Heart right ventricle (tissue), 16 donors: Measurements from ENCODE around the gene OPA1. TPM values are rescaled to one million over a fixed set of nuclear protein-coding genes. Genes with fewer than 3 reads are reported as not detected.

Source experiments
- ATAC-seq, 8 donors: fragments of 200-7000 bp; cut with Tn5 transposase; one replicate each; pipeline ENCODE4 v1.9.1; 2020; ENCODE audit warnings: mild to moderate bottlenecking in 8 of 8, moderate library complexity in 8 of 8, moderate number of reproducible peaks in 1 of 8
- DNase-seq, 2 donors: peaks; one replicate each; pipeline ENCODE4 v3.0.0-alpha.2; 2020
- H3K27ac ChIP-seq, 10 donors: fragments of 200-600 bp; sonication (generic) in 2 of 10; one replicate each; pipeline versions ENCODE4 v1.5.0 to v1.8.0; 2020 to 2022; ENCODE audit warnings: mild to moderate bottlenecking in 3 of 10
- H3K27me3 ChIP-seq, 7 donors: fragments of 200-600 bp; one replicate each; pipeline ENCODE4 v1.8.0; 2021 to 2022; ENCODE audit warnings: mild to moderate bottlenecking in 2 of 7
- H3K36me3 ChIP-seq, 9 donors: fragments of 200-600 bp; sonication (generic) in 1 of 9; one replicate each; pipeline versions ENCODE4 v1.5.0 to v1.8.0; 2020 to 2022; ENCODE audit warnings: mild to moderate bottlenecking in 2 of 9
- H3K4me1 ChIP-seq, 9 donors: fragments of 200-600 bp; sonication (generic) in 1 of 9; one replicate each; pipeline versions ENCODE4 v1.5.0 to v1.8.0; 2020 to 2022; ENCODE audit warnings: mild to moderate bottlenecking in 4 of 9
- H3K4me3 ChIP-seq, 10 donors: fragments of 200-600 bp; sonication (generic) in 2 of 10; one replicate each; pipeline versions ENCODE4 v1.5.0 to v1.8.0; 2020 to 2022; ENCODE audit warnings: mild to moderate bottlenecking in 7 of 10, moderate library complexity in 2 of 10
- H3K9me3 ChIP-seq, 11 donors: fragments of 200-600 bp in 10 of 11; sonication (generic) in 2 of 11; one replicate each; pipeline versions ENCODE4 v1.5.0 to v1.8.0; 2013 to 2022; ENCODE audit warnings: mild to moderate bottlenecking in 2 of 11, control low read depth in 1 of 11, moderate library complexity in 1 of 11
- CTCF ChIP-seq, 9 donors: fragments of 200-600 bp; sonication (generic) in 2 of 9; IDR thresholded peaks; one replicate each; pipeline versions ENCODE4 v1.5.0 to v1.8.0; 2021 to 2022; ENCODE audit warnings: antibody characterized with exemption in 9 of 9, mild to moderate bottlenecking in 5 of 9, moderate library complexity in 1 of 9
- WGBS, 2 donors: extraction: QIAGEN DNeasy Blood & Tissue Kit; methylation state at CpG; one replicate each; pipeline ENCODE4 v1.1.7; 2013; ENCODE audit warnings: inconsistent platforms in 1 of 2; 5-methylcytosine and 5-hydroxymethylcytosine counted together
- intact Hi-C, 10 donors: fragments of 100-400 bp; cut with DNase I; formaldehyde crosslinking; loops; one replicate each; pipeline versions ENCODE4 v1.11.1 to v1.14.2; 2022
- polyA plus RNA-seq, 2 donors: library from polyadenylated mRNA; stranded (reverse); fragments of 200-250 nt; gene quantifications; one replicate each; pipeline ENCODE4 v1.2.3, GENCODE V29; 2013
- total RNA-seq, 10 donors: library from RNA; stranded (reverse); fragmentation: NEBNext Ultra II Directional in 3 of 10; extraction: Animal tissue kit (Norgen Biotek cat#: 25700) in 3 of 10; gene quantifications; one replicate each; pipeline versions ENCODE4 v1.2.1 to v1.2.4, GENCODE V29; 2021 to 2023
- donor health status: Arrhythmogenic right ventricular cardiomyopathy.
- donor health status: ischemic (EF 13 %, LVEDD 7.1; RV severe dilation, severe dysfunction).
- donor health status: healthy with polysubstance abuse.
- donor health status: DM: no; HTN: yes; CAD: no.
- donor health status: DM: no; HTN: no; CAD: no.
- donor health status: ischemic (EF 25% LVEDD 6.9; RV normal size, moderate dysfunction).
- donor health status: ischemic (EF 25% LVEDD 5.7; RV mildly dilated, moderate dysfunction).
- donor health status: healthy.
- donor health status: DM: yes; HTN: yes; CAD: no.
- donor health status: Ischemic cardiomyopathy.
- donor health status: ischemic (EF 35%, LVEDD 5.7; RV mildly dilated, moderate dysfunction).
- donor health status: nonischemic (EF 11% LVEDD 7.7; RV severe dilation, severe dysfunction).
- donor health status: DM: yes; HTN: yes; CAD: no.
- donor health status: PGD.
- donor health status: ischemic (EF 29% LVEDD 5.4; RV normal size, mild dysfunction).
- donor health status: nonischemic (EF 23%, LVEDD 6.1; RV moderate dilation, normal function).

Gene OPA1
- total and polyA plus RNA-seq, 12 donors: 19.2 to 197 (median 124) TPM

GRCh38 chr3:193732391-193732790, 139.4 kb downstream of the OPA1 start:
- intact Hi-C loops: no loop called here
- Histone ChIP-seq H3K36me3 (no peaks in the 10 kb centered on the region), H3K27ac (no peak overlapping the region), H3K4me1 (no peaks in the 10 kb centered on the region), H3K27me3 (peaks cover 0 to 10% (median 0%) of the 10 kb centered on the region in 7 donors), H3K9me3 (no peaks in the 10 kb centered on the region), H3K4me3 (no peak overlapping the region)
- ATAC-seq (peak in 2 of 8 donors; percentile 25 to 35), DNase-seq (no peak)
- no peak for TF ChIP-seq CTCF (IDR thresholded peaks at IDR 0.05)
- 81 to 87% methylated on average over 9 of the region's 9 CpGs for WGBS, 2 donors

- H3K36me3 ChIP-seq: no peaks in the 10 kb centered on the region
- WGBS, 2 donors: 93 to 95% methylated on average over 2 of the region's 2 CpGs
- no peak overlapping the region for H3K27ac ChIP-seq
- H3K9me3 ChIP-seq: no peaks in the 10 kb centered on the region
- H3K4me3 ChIP-seq: no peak overlapping the region
- no peak for TF ChIP-seq CTCF (IDR thresholded peaks at IDR 0.05)
- intact Hi-C loops: no loop called here
- no peaks in the 10 kb centered on the region for H3K4me1 ChIP-seq
- H3K27me3 ChIP-seq: peaks cover 0 to 10% (median 0%) of the 10 kb centered on the region in 7 donors
- DNase-seq: no peak
- no peak for ATAC-seq
Measured at GRCh38 chr3:193732827-193733226, 139.8 kb downstream of the OPA1 start.

DNA sequence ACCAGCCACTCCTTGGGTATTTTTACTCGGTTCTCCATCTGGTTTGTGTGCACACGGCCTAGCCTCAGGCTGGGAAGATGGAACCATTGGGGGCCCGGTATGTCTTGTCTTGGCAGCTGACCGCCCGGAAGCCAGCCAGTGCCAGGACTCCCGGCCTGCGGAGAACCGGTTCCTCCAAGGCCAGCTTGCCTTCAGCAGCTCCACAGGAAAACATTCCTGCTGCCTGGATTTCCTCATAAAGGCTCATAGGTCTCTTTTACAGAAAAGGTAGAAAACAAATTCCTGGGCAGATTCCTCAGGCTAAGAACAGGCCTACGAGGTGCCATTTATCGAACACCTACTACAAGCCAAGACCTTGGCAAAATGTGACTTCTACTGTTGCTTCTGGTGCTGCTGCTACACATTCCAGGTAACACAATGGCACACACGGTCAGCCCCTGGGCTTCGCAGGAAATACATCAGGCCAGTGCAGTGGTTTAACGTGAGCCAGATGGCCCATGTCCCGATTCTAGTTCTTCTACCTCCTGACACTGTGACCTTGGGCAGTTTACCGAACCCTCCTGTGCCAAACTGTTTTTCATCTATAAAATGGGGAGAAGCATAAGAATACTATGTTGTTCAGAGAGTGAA, 141.8 kb downstream of the OPA1 start:
- no peak overlapping the region for H3K4me3 ChIP-seq
- no peak overlapping the region for H3K27ac ChIP-seq
- H3K4me1 ChIP-seq: no peaks in the 10 kb centered on the region
- H3K27me3 ChIP-seq: peaks cover 0 to 9% (median 0%) of the 10 kb centered on the region in 7 donors
- no peaks in the 10 kb centered on the region for H3K36me3 ChIP-seq
- 80 to 87% methylated on average over 15 of the region's 15 CpGs for WGBS, 2 donors
- intact Hi-C loops: no loop called here
- no peaks in the 10 kb centered on the region for H3K9me3 ChIP-seq
- ATAC-seq (no peak), DNase-seq (no peak)
- no peak for TF ChIP-seq CTCF (IDR thresholded peaks at IDR 0.05)

DNA sequence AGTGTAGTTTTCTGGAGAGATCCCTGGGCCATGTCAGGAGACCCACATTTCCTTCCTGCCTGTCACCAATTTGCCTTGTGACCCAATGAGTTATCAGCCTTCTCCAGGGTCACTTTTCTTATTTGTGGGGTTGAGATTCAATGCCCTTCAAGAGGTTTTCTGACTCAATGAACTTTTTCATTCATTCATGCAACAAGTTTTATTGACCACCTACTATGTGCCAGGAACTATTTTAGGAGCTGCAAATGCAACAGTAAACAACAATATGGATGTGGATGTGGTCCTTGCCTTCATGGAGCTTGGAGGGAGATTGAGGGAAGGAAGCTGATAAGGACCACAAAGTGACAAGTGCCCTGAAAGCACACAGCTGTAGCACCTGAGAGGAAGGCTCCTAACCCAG, 142.8 kb downstream of the OPA1 start:
- intact Hi-C loops: no loop called here

More for the DNA sequence above, 142.8 kb downstream of the OPA1 start:
- H3K4me3 ChIP-seq: no peak overlapping the region
- no peaks in the 10 kb centered on the region for H3K4me1 ChIP-seq
- no peaks in the 10 kb centered on the region for H3K9me3 ChIP-seq
- DNase-seq: no peak
- H3K27me3 ChIP-seq: peaks cover 0 to 5% (median 0%) of the 10 kb centered on the region in 7 donors
- no peak for ATAC-seq
- TF ChIP-seq CTCF (IDR thresholded peaks at IDR 0.05): no peak
- H3K27ac ChIP-seq: no peak overlapping the region
- no peaks in the 10 kb centered on the region for H3K36me3 ChIP-seq
